Right atrium auricular region (tissue), 2 donors: ENCODE data around the gene TAF1C. TPM values are rescaled to one million over a fixed set of nuclear protein-coding genes. Genes with fewer than 3 reads are reported as not detected.

Experiments used
- DNase-seq: peaks from one replicate; pipeline ENCODE4 v3.0.0-alpha.2; 2019; ENCODE audit warnings: low spot score
- H3K27ac ChIP-seq, 2 donors: fragments of 200-600 bp; sonication (generic); 1 replicate in 1 of 2; 2 replicates in 1 of 2; pipeline ENCODE4 v1.5.1; 2016 to 2019
- H3K27me3 ChIP-seq, 2 donors: fragments of 200-600 bp; sonication (generic); one replicate each; pipeline versions ENCODE4 v1.5.1 to v1.6.0; 2017 to 2019
- H3K36me3 ChIP-seq: fragments of 200-600 bp; sonication (generic); one replicate; pipeline ENCODE4 v1.5.1; 2016
- H3K4me1 ChIP-seq, 2 donors: fragments of 200-600 bp; sonication (generic); one replicate each; pipeline versions ENCODE4 v1.5.1 to v1.6.0; 2017 to 2019
- H3K4me3 ChIP-seq, 2 donors: fragments of 200-600 bp; sonication (generic); 1 replicate in 1 of 2; 2 replicates in 1 of 2; pipeline ENCODE4 v1.5.1; 2017 to 2019; ENCODE audit warnings: mild to moderate bottlenecking in 1 of 2, moderate library complexity in 1 of 2
- H3K9me3 ChIP-seq, 2 donors: fragments of 200-600 bp; sonication (generic); one replicate each; pipeline ENCODE4 v1.5.1; 2019
- total RNA-seq, 2 donors: library from RNA; depleted of rRNA; stranded (reverse); fragments of >200 nt; gene quantifications; one replicate each; pipeline ENCODE4 v1.1.0, GENCODE V29; 2016
- TF ChIP-seq, protein P1 (sequence below), 2 donors: fragments of 200-600 bp; sonication (generic); IDR thresholded peaks; one replicate each; pipeline ENCODE4 v1.5.1; 2019; ENCODE audit warnings: antibody characterized with exemption in 2 of 2

The TAF1C gene
- total RNA-seq, 2 donors from 2014 or later, result 16.2 to 18.4 TPM

DNA sequence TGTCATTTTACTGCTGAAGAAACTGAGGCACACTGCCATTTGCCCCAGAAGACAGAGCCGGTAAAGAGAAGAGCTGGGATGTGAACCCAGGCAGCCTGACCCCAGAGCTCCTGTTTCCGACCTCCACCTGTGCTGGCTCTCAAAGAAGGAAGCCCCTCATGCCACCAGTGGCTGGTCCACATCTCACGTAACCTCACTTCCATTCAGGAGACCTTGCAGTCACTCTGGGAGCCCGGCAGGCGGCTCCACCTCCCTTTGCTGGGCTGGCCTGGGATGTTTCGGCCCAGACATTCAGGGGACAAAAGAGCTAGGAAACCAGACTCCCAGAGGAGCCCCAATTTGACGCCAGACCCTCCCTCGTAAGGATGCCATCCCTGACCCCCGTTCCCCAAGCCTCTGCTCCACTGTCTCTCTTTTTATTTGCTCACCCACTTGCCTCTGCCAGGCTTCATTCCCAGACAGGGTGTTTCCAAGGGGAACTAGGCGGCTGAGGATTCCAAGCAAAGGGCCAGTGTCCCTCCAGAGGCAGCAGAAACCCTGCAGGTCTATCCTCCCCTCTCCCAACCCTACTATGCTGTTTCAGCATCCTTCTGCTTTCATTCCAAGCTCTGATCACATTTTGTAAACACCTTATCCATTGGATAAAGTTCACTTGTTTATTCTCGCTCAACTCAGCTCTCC is 2.8 kb downstream of the TAF1C start:
- DNase-seq, result no peak
- Histone ChIP-seq H3K4me3 (no peak overlapping the region), H3K4me1 (peaks cover 0 to 40% of the 10 kb centered on the region in 2 donors), H3K27ac (peak overlapping the region in 1 of 2 donors; percentile 64), H3K27me3 (no peaks in the 10 kb centered on the region), H3K9me3 (no peaks in the 10 kb centered on the region), H3K36me3 (peaks cover 49% of the 10 kb centered on the region)
- TF ChIP-seq, protein P1, sequence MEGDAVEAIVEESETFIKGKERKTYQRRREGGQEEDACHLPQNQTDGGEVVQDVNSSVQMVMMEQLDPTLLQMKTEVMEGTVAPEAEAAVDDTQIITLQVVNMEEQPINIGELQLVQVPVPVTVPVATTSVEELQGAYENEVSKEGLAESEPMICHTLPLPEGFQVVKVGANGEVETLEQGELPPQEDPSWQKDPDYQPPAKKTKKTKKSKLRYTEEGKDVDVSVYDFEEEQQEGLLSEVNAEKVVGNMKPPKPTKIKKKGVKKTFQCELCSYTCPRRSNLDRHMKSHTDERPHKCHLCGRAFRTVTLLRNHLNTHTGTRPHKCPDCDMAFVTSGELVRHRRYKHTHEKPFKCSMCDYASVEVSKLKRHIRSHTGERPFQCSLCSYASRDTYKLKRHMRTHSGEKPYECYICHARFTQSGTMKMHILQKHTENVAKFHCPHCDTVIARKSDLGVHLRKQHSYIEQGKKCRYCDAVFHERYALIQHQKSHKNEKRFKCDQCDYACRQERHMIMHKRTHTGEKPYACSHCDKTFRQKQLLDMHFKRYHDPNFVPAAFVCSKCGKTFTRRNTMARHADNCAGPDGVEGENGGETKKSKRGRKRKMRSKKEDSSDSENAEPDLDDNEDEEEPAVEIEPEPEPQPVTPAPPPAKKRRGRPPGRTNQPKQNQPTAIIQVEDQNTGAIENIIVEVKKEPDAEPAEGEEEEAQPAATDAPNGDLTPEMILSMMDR (IDR thresholded peaks at IDR 0.05), result peak in 1 of 2 donors; percentile 50

DNA sequence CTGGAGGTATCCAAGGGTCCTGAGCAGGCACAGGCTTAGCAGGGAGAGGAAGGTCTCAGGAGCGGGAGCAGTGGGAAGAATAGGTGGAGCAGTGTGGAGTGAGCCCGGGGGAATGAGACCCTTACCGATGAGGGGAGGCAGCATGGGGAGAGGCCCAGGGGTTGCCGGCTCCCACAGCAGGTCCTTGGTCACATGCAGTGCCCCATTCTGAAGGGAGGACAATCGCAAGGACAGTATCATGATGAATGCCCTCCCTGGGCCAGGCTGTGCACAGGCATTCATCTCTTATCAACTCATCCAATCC is 3.3 kb downstream of the TAF1C start:
- Histone ChIP-seq H3K36me3 (peaks cover 53% of the 10 kb centered on the region), H3K4me3 (no peak overlapping the region), H3K4me1 (peaks cover 0 to 43% of the 10 kb centered on the region in 2 donors), H3K9me3 (no peaks in the 10 kb centered on the region), H3K27me3 (no peaks in the 10 kb centered on the region), H3K27ac (peak overlapping the region in 1 of 2 donors; percentile 64)
- TF ChIP-seq, protein P1 (IDR thresholded peaks at IDR 0.05), result no peak
- no peak for DNase-seq

DNA sequence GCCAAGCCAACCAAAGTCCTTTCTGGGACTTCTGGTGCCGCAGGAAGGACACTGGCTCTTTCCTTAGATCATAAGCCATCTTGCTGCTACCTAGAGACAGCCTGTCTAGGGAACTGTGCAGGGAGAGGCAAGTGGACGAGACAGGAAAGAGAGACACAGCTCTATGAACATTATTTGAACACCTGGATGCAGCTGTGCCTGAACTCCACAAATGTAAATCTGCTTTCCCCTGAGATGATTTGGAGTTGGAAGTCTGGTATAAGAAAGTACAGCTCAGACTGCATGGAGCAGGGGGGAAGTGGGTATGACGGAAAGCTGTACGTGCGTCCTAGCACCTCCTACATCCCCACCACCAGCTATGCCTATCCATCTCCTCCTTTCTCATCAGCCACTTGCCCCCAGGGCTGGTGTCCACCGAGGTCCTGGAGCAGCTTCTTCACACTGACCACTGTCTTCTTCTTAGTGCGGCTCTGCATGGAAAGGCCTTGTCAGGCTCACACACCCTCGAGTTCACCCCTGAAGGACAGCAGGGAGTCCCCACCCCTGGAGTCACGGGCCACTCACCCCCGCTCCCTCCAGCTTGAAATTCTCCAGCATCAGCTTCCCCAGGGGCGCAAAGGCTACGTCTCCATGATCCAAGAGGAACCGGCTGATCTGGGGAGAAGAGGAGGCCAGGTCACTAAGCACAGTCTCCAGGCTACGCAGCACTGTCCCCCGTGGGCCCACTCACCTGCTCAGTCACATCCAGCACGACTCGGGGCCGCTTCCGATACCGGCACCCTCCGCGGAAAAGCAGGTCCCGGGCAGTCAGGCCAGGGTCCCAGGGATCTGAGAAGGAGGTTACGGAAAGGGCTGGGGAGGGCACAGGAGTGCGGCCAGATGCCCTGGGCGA is 3.9 kb downstream of the TAF1C start:
- no peaks in the 10 kb centered on the region for H3K27me3 ChIP-seq
- DNase-seq, result no peak
- H3K9me3 ChIP-seq, result no peaks in the 10 kb centered on the region
- TF ChIP-seq, protein P1 (IDR thresholded peaks at IDR 0.05), result no peak
- no peak overlapping the region for H3K4me3 ChIP-seq
- H3K27ac ChIP-seq, result peak overlapping the region in 1 of 2 donors; percentile 64
- H3K4me1 ChIP-seq, result peaks cover 0 to 49% of the 10 kb centered on the region in 2 donors
- H3K36me3 ChIP-seq, result peaks cover 53% of the 10 kb centered on the region

DNA sequence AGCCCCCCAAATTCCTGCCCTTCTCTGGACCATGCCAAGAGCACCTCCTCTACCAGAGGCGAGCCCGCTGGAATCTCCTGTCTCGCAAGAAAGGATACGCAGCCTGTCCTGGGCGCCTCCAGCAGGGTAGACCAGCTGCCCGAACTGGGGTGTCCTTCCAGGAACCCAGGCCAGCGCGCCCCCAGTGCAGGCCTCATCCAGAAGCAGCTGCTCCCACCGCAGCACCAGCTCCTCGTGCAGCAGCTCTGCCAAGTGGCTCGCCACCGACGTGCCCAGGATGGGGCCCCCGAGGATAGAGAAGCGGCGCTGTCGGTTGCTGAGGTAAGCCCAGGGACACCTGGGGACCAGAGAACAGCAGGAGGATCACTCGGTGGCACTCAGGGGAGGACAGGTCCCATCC is 4.8 kb downstream of the TAF1C start:
- H3K4me3 ChIP-seq, result no peak overlapping the region

DNA sequence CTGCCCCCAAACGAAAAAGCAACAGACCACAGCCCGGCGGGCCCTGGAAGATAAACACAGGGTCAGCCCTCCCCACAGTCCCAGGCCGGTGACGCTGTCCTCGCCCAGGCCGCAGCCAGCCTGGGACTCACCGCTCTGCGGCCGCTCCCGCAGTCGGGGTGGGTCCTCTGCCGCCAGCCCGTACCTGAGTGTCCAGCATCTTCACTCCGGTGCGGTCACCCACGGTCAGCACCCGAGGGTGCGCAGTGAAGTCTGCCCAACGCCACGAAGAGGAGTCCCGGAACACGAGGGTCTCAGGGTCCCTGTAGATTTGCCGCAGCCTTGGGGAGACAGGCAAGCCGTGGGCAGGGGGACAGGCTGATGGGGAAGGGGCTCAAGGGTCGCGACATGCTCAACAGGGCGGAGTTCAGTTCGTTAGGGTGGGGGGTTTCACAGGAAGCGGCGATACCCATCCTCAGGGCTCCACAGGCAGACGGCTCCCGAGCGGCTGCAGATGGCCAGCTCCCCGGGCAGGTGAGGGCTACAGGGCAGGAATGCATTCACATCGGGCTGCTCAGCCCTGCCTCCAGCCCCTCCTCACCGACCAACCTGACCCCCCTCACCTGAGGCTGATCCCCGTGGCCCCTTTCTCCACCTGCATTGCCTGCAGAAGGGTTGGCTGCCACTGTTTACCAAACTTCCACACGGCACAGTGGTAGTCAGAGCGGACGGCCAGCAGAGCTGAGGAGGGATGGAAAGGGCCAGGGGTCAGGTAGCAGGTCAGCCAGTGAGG is 5.5 kb downstream of the TAF1C start:
- Histone ChIP-seq H3K36me3 (peaks cover 53% of the 10 kb centered on the region), H3K4me3 (no peak overlapping the region), H3K9me3 (no peaks in the 10 kb centered on the region), H3K27me3 (no peaks in the 10 kb centered on the region), H3K4me1 (peaks cover 0 to 60% of the 10 kb centered on the region in 2 donors), H3K27ac (peak overlapping the region in 1 of 2 donors; percentile 35)
- TF ChIP-seq, protein P1 (IDR thresholded peaks at IDR 0.05), result no peak
- DNase-seq, result no peak

More for the DNA sequence above, 4.8 kb downstream of the TAF1C start:
- H3K27me3 ChIP-seq, result no peaks in the 10 kb centered on the region
- H3K4me1 ChIP-seq, result peaks cover 0 to 54% of the 10 kb centered on the region in 2 donors
- peaks cover 53% of the 10 kb centered on the region for H3K36me3 ChIP-seq
- no peaks in the 10 kb centered on the region for H3K9me3 ChIP-seq
- TF ChIP-seq, protein P1 (IDR thresholded peaks at IDR 0.05), result no peak
- H3K27ac ChIP-seq, result no peak overlapping the region
- no peak for DNase-seq
